IPS-15b (cell line): ENCODE measurements around the gene ANKS1B.

Experiments
- H3K27me3 ChIP-seq: one replicate; pipeline ENCODE4 v1.6.1; 2013; ENCODE audit warnings: low read length; ENCODE audit not compliant: control insufficient read depth, insufficient read depth
- H3K36me3 ChIP-seq: one replicate; pipeline ENCODE4 v1.6.1; 2013; ENCODE audit warnings: low read length; ENCODE audit not compliant: control insufficient read depth, insufficient read depth
- H3K4me1 ChIP-seq: one replicate; pipeline ENCODE4 v1.6.1; 2013; ENCODE audit warnings: mild to moderate bottlenecking, low read length; ENCODE audit not compliant: control insufficient read depth, insufficient read depth
- H3K4me3 ChIP-seq: one replicate; pipeline ENCODE4 v1.5.1; 2013; ENCODE audit warnings: low read depth, low read length
- H3K9ac ChIP-seq: one replicate; pipeline ENCODE4 v1.6.1; 2013; ENCODE audit warnings: low read depth, mild to moderate bottlenecking, low read length
- H3K9me3 ChIP-seq: one replicate; pipeline ENCODE4 v1.6.1; 2013; ENCODE audit warnings: mild to moderate bottlenecking, low read length; ENCODE audit not compliant: control insufficient read depth, insufficient read depth

Gene ANKS1B

GRCh38 chr12:99911967-99912366 lies 72.8 kb downstream of the ANKS1B start:
- H3K27me3 ChIP-seq, result no peaks in the 10 kb centered on the region
- H3K9ac ChIP-seq, result no peak overlapping the region
- no peak overlapping the region for H3K4me3 ChIP-seq
- no peaks in the 10 kb centered on the region for H3K9me3 ChIP-seq
- H3K36me3 ChIP-seq, result no peaks in the 10 kb centered on the region
- no peaks in the 10 kb centered on the region for H3K4me1 ChIP-seq

- no peak overlapping the region for H3K9ac ChIP-seq
- no peaks in the 10 kb centered on the region for H3K27me3 ChIP-seq
- H3K9me3 ChIP-seq, result no peaks in the 10 kb centered on the region
- H3K36me3 ChIP-seq, result no peaks in the 10 kb centered on the region
- no peak overlapping the region for H3K4me3 ChIP-seq
- no peaks in the 10 kb centered on the region for H3K4me1 ChIP-seq
These were observed 73.7 kb downstream of the ANKS1B start for GRCh38 chr12:99911081-99911480.

GRCh38 chr12:99910342-99910741 lies 74.4 kb downstream of the ANKS1B start:
- H3K36me3 ChIP-seq, result no peaks in the 10 kb centered on the region
- H3K9me3 ChIP-seq, result no peaks in the 10 kb centered on the region
- H3K4me3 ChIP-seq, result no peak overlapping the region
- no peaks in the 10 kb centered on the region for H3K27me3 ChIP-seq
- H3K4me1 ChIP-seq, result no peaks in the 10 kb centered on the region
- H3K9ac ChIP-seq, result no peak overlapping the region

GRCh38 chr12:99906786-99907579 lies 77.8 kb downstream of the ANKS1B start:
- H3K9ac ChIP-seq, result no peak overlapping the region
- H3K36me3 ChIP-seq, result no peaks in the 10 kb centered on the region
- H3K9me3 ChIP-seq, result no peaks in the 10 kb centered on the region
- no peaks in the 10 kb centered on the region for H3K27me3 ChIP-seq
- H3K4me1 ChIP-seq, result no peaks in the 10 kb centered on the region
- H3K4me3 ChIP-seq, result no peak overlapping the region

GRCh38 chr12:99901181-99901580 lies 83.6 kb downstream of the ANKS1B start:
- Histone ChIP-seq H3K36me3 (no peaks in the 10 kb centered on the region), H3K27me3 (no peaks in the 10 kb centered on the region), H3K9me3 (no peaks in the 10 kb centered on the region), H3K9ac (no peak overlapping the region), H3K4me1 (no peaks in the 10 kb centered on the region), H3K4me3 (no peak overlapping the region)

- Histone ChIP-seq H3K9me3 (no peaks in the 10 kb centered on the region), H3K4me1 (no peaks in the 10 kb centered on the region), H3K4me3 (no peak overlapping the region)
These were observed 86.1 kb downstream of the ANKS1B start for GRCh38 chr12:99898645-99899044.

GRCh38 chr12:99879439-99879838 lies 105.3 kb downstream of the ANKS1B start:
- Histone ChIP-seq H3K9me3 (no peaks in the 10 kb centered on the region), H3K4me3 (no peak overlapping the region), H3K9ac (no peak overlapping the region), H3K27me3 (no peaks in the 10 kb centered on the region), H3K4me1 (no peaks in the 10 kb centered on the region), H3K36me3 (no peaks in the 10 kb centered on the region)

More at GRCh38 chr12:99898645-99899044, 86.1 kb downstream of the ANKS1B start:
- no peak overlapping the region for H3K9ac ChIP-seq
- no peaks in the 10 kb centered on the region for H3K27me3 ChIP-seq
- no peaks in the 10 kb centered on the region for H3K36me3 ChIP-seq

- no peak overlapping the region for H3K9ac ChIP-seq
- H3K36me3 ChIP-seq, result no peaks in the 10 kb centered on the region
- H3K4me3 ChIP-seq, result no peak overlapping the region
- no peaks in the 10 kb centered on the region for H3K27me3 ChIP-seq
- H3K9me3 ChIP-seq, result no peaks in the 10 kb centered on the region
- H3K4me1 ChIP-seq, result no peaks in the 10 kb centered on the region
These were observed 109.7 kb downstream of the ANKS1B start for GRCh38 chr12:99875081-99875480.

- no peak overlapping the region for H3K4me3 ChIP-seq
- H3K36me3 ChIP-seq, result no peaks in the 10 kb centered on the region
- no peaks in the 10 kb centered on the region for H3K9me3 ChIP-seq
- H3K27me3 ChIP-seq, result no peaks in the 10 kb centered on the region
- H3K9ac ChIP-seq, result no peak overlapping the region
- no peaks in the 10 kb centered on the region for H3K4me1 ChIP-seq
These were observed 114.7 kb downstream of the ANKS1B start for GRCh38 chr12:99870085-99870484.

GRCh38 chr12:99861731-99862130 lies 123.0 kb downstream of the ANKS1B start:
- peaks cover 2% of the 10 kb centered on the region for H3K4me1 ChIP-seq
- H3K36me3 ChIP-seq, result no peaks in the 10 kb centered on the region
- H3K9ac ChIP-seq, result no peak overlapping the region
- H3K4me3 ChIP-seq, result no peak overlapping the region
- no peaks in the 10 kb centered on the region for H3K9me3 ChIP-seq
- H3K27me3 ChIP-seq, result no peaks in the 10 kb centered on the region

- H3K9me3 ChIP-seq, result no peaks in the 10 kb centered on the region
- no peaks in the 10 kb centered on the region for H3K36me3 ChIP-seq
- H3K27me3 ChIP-seq, result no peaks in the 10 kb centered on the region
- H3K9ac ChIP-seq, result no peak overlapping the region
- H3K4me1 ChIP-seq, result peaks cover 2% of the 10 kb centered on the region
- no peak overlapping the region for H3K4me3 ChIP-seq
These were observed 125.6 kb downstream of the ANKS1B start for GRCh38 chr12:99859126-99859525.

- Histone ChIP-seq H3K4me1 (no peaks in the 10 kb centered on the region), H3K27me3 (no peaks in the 10 kb centered on the region), H3K9ac (no peak overlapping the region), H3K4me3 (no peak overlapping the region), H3K36me3 (no peaks in the 10 kb centered on the region), H3K9me3 (no peaks in the 10 kb centered on the region)
These were observed 132.1 kb downstream of the ANKS1B start for GRCh38 chr12:99852666-99853065.
